Fibroblast of peridontal ligament (primary cell): ENCODE results near the gene FIG4.
"Not testable (repeated sequence)": the region's sequence is repeated elsewhere in the genome, so short reads cannot be mapped to it uniquely, and the experiment has no call there.

ENCODE experiments used
- DNase-seq: peaks from one replicate; pipeline ENCODE4 v3.0.0-alpha.2; 2010; ENCODE audit errors: extremely low read depth

FIG4 gene

DNA sequence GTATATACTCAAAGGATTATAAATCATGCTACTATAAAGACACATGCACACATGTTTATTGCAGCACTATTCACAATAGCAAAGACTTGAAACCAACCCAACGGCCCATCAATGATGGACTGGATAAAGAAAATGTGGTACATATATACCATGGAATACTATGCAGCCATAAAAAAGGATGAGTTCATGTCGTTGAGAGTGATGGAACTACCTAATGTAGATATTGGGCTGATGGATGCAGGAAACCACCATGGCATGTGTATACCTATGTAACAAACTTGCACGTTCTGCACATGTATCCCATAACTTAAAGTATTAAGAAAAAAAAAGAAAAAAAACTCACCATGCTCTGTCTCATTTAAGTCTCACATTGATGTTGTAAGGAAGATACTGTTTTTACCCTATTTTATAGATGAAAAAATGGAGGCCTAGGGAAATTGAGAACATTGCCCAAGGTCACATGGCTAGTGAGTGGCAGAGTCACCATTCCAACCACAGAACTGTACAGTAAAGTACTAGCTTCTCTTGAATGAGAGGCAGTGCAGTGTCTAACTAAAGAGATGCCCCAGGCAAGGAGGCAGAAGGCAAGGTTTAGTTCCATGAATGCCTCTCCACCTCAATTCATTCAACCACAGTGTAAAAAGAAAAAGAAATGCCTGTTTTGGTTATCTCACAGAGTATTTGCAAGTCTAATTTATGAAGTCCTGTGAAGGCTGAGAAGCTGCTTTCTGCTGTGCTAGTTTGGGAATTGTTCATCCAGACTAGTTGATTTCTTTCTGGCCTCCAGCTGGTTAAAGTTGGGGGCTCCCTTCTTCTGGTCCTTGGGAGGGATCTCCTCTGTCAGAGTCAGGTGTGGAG lies 68.2 kb downstream of the FIG4 start:
- DNase-seq = no peak

- no peak for DNase-seq
Observed at GRCh38 chr6:109760208-109760607, 69.1 kb downstream of the FIG4 start.

DNA sequence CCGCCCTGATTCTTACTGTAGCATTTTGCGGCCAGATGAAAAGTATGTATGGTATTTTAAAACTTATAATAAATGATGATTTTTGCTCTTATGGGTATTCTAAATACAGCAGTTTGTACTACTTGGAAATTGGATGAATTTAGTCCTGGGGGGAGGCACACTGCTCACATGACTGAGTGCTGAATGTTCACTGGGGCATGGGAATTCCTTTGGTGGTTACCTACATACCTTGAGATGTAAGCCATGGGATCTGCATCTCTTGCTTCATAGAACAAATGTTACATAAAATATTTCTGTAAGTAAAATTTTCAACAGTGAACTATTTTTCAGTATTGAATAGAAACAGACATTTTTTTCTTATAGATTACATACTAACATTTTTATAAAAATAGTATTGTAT lies 71.1 kb downstream of the FIG4 start:
- DNase-seq = no peak

- DNase-seq = peak; percentile 56
Observed at GRCh38 chr6:109762769-109763441, 71.8 kb downstream of the FIG4 start.

GRCh38 chr6:109766167-109766566 lies 75.1 kb downstream of the FIG4 start:
- DNase-seq = no peak

DNA sequence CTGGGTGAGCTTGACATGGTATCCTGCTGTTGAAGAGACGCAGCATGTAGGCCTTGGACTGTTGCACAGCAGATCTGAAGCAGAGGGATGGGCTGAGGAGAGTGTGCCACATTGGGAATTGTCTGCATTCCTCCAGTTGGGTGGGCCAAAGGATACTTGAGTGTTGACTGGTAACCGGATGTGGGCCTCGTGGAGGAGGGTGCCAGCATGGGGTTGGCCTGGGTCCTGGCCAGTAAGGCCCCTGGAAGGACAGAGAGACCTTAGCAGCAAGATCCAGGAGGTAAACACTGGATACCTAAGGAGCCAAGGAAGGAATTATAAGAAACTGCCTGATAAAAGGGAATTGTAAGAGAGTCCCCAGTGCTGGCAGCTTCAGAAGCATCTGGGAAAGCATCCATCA lies 76.9 kb downstream of the FIG4 start:
- DNase-seq = peak; percentile 33

DNA sequence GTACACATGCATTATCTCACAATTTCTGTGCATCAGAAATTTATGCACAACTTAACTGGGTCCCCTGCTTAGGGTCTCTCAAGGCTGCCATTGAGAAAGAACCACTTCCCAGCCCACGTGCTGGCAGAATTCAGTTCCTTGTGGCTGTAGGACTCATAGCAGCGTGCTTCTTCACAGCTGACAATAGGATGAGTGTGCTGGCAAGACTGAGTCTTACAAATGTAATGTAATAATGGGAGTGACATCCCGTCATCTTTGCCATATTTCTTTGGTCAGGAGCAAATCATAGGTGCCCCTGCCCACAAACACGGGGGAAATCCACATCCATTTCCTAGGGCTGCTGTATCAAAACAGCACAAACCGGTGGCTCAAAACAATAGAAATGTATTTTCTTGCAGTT lies 77.4 kb downstream of the FIG4 start:
- peak; percentile 36 for DNase-seq

GRCh38 chr6:109769213-109769612 lies 78.1 kb downstream of the FIG4 start:
- no peak for DNase-seq

GRCh38 chr6:109770047-109770446 lies 79.0 kb downstream of the FIG4 start:
- no peak for DNase-seq

- DNase-seq = no peak
Observed at GRCh38 chr6:109770779-109771178, 79.7 kb downstream of the FIG4 start.

DNA sequence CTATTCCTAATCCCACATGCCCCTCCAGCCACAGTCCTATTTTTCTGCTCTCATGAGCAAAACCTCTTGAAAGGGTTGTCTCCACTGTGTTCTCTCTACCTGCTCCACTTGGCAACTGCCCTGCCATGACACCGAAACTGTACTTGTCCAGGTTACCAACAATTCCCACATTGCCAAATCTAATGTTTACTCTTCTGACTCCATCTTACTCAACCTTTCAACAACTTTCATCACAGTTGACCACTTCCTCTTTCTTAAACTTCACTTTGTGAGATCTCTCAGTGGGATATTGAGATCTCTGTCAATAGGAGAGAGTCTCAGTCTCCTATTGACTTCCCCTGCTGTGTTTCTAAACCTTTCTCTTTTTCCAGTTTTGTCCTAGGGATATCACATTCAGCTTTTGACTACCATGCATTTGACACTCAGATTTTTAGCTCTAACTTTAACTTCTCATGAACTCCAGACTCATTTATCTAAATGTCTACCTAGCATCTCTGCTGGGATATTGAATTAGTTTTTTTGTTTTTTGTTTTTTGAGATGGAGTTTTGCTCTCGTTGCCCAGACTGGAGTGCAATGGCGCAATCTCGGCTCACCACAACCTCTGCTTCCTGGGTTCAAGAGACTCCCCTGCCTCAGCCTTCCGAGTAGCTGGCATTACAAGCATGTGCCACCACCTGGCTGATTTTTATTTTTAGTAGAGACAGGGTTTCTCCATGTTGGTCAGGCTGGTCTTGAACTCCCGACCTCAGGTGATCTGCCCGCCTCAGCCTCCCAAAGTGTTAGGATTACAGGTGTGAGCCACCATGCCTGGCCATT lies 81.1 kb downstream of the FIG4 start:
- DNase-seq = not testable (repeated sequence)

- peak; percentile 84 for DNase-seq
Observed at GRCh38 chr6:109772883-109773431, 81.9 kb downstream of the FIG4 start.

GRCh38 chr6:109781001-109781400 lies 89.9 kb downstream of the FIG4 start:
- no peak for DNase-seq

DNA sequence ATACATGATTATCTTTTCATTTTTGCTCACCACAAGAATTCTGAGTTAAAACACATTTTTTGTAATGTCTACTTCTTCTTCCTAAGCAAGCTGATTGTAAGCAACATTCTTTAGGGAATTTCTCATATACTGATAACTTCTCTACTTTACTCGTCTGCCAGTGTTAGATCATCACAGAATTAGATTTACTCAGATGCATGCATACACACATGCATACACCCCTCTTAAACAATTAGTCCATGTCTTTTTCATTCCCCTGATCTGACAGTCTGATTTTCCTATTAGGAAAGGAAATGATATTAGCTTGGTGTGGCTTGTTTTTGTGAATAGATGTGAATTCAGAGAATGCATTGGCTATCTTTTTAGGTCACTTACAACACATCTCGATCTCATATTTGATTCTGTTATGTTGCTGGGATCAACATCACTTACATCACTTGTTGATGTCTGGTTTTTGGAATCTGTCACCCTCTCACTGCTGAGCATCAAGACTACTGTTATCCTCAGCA lies 91.4 kb downstream of the FIG4 start:
- DNase-seq = peak; percentile 55

GRCh38 chr6:109783250-109783986 lies 92.3 kb downstream of the FIG4 start:
- no peak for DNase-seq

GRCh38 chr6:109787312-109787711 lies 96.2 kb downstream of the FIG4 start:
- DNase-seq = no peak

DNA sequence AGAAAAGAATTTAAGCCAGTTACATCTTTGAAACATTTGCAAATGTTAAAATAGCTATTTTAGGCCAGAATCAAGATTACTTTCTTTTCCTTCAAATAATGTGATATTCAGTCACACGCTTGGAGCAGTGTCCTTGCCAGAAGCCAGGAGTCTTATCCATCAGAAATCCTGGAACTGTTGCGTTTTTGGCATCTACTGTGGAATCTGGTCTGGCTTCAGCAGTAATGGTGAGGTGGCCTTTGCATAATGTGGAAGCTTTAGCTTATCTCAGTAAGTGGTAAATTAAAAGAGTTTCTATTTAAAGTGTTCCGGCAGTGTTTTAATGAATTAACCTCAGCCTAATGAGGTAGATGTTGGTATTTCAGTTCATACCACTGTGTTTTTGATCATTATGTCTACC lies 97.6 kb downstream of the FIG4 start:
- DNase-seq = peak; percentile 47

DNA sequence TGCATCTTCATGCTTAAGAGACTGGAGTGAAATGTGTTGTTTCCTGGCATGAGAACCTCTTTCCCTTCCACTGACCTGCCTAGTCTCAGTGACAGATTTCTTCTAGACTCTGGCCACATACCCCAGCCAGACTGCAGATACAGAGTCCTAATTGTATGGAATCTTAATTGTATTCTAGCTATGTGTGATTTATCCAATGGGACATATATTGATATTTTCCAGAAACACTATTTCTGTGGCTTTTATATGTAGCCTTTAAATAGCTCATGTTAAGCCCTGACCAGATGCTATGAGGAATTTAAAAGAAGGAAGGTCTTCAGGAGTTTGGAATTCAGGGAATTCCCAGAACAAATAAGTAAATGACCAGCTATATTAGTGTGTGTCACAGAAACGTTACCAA lies 99.0 kb downstream of the FIG4 start:
- DNase-seq = peak; percentile 74

GRCh38 chr6:109791301-109791700 lies 100.2 kb downstream of the FIG4 start:
- no peak for DNase-seq

DNA sequence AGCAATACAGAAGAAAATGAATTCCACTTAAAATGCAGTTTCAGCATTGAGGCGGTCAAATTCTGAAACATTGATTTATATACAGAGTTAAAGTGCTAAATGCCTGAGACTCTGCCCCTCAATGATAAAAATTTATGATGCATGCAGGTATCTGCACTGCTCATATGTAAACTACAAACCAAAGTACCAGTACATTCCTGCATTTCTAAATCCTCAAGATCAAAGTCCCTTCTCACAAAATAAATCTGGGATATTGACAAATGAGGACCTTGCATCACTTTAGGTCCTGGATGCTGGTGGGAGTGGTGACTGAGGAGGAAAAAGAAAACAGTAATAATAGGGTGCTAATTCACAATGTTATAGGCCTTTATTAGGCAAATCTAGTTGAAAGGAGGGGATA lies 101.9 kb downstream of the FIG4 start:
- no peak for DNase-seq

- DNase-seq = peak; percentile 98
Observed at GRCh38 chr6:109793792-109794191, 102.7 kb downstream of the FIG4 start.
